ENCODE measurements around the gene MYO9B. TPM values are rescaled to one million over a fixed set of nuclear protein-coding genes. Genes with fewer than 3 reads are reported as not detected.

The MYO9B gene
- total RNA-seq, 1 experiment from 2014 or later: 58.6 TPM

- Histone ChIP-seq H2BK15ac (ENCODE audit: low read depth, low read length) (no peak overlapping the region; the same call in 1 of the 2 replicates), H3K56ac (ENCODE audit: insufficient read length, low read depth, low read length) (no peak overlapping the region), H3K4ac (ENCODE audit: low read depth, low read length) (no peak overlapping the region; the same call in 1 of the 2 replicates), H4K5ac (ENCODE audit: insufficient read length, low read depth, low read length) (no peak overlapping the region), H3K4me1 (ENCODE audit: insufficient read depth, low read length) (peaks cover 5% of the 10 kb centered on the region; the same call in 1 of the 2 replicates), H3K79me2 (ENCODE audit: insufficient read depth, low read length) (no peaks in the 10 kb centered on the region), H2AK5ac (ENCODE audit: insufficient read length, low read length) (no peak overlapping the region), H3K14ac (ENCODE audit: insufficient read depth, low read length) (no peak overlapping the region), H3K4me2 (ENCODE audit: insufficient read depth, insufficient read length, low read length) (no peak overlapping the region), H3K9me3 (ENCODE audit: control insufficient read depth, low read depth, low read length) (no peaks in the 10 kb centered on the region), H4K8ac (replicated peaks; ENCODE audit: insufficient read length, low read depth, low read length) (no peak overlapping the region), H3K27ac (ENCODE audit: insufficient read length, low read depth, low read length) (no peak overlapping the region), H4K20me1 (ENCODE audit: control insufficient read depth, insufficient read depth, insufficient read length) (peaks cover 5% of the 10 kb centered on the region), H4K91ac (ENCODE audit: insufficient read length, low read depth, low read length) (no peak overlapping the region), H3K18ac (ENCODE audit: insufficient read length, low read depth, low read length) (no peak overlapping the region), H2AFZ (ENCODE audit: low read length) (no peak overlapping the region), H3K23ac (ENCODE audit: insufficient read length, low read depth, low read length) (no peak overlapping the region), H2BK120ac (ENCODE audit: low read depth, low read length, poor library complexity, severe bottlenecking) (no peak overlapping the region), H2BK5ac (ENCODE audit: insufficient read length, low read length) (no peak overlapping the region), H3K9ac (ENCODE audit: extremely low read depth, insufficient read length, low read length) (no peak overlapping the region), H3K27me3 (ENCODE audit: insufficient read depth, low read length) (no peaks in the 10 kb centered on the region), H2BK12ac (ENCODE audit: insufficient read length, low read depth, low read length) (no peak overlapping the region), H3T11ph (ENCODE audit: low read length) (no peak overlapping the region), H3K23me2 (ENCODE audit: insufficient read length, low read depth, low read length, poor library complexity, severe bottlenecking) (no peaks in the 10 kb centered on the region), H2BK20ac (ENCODE audit: low read depth, low read length, poor library complexity, severe bottlenecking) (no peak overlapping the region), H3K79me1 (ENCODE audit: insufficient read depth, low read depth, low read length, poor library complexity, severe bottlenecking) (no peaks in the 10 kb centered on the region)
- WGBS (ENCODE audit: extremely low coverage, insufficient read length, low lambda C conversion rate): no CpG with 5 or more reads among the region's 5 CpGs
- no peak for DNase-seq
- H3K27me3 Mint-ChIP-seq (ENCODE audit: low read depth): no peaks in the 10 kb centered on the region; the same call in none of the 2 replicates
- H3K27ac Mint-ChIP-seq: peak overlapping the region in 2 of 3 experiments; percentile 29 to 82; a peak in 5 of 7 replicates
- peaks cover 3 to 8% (median 4%) of the 10 kb centered on the region in 3 experiments; a peak in 3 of 7 replicates for H3K36me3 Mint-ChIP-seq (ENCODE audit: insufficient read depth in 1 of 3, low read depth in 3 of 3)
- H3K4me1 Mint-ChIP-seq: peaks cover 18 to 36% of the 10 kb centered on the region in 2 experiments
- TF ChIP-seq CTCF (conservative IDR thresholded peaks at IDR 0.05): no peak
- H3K9me3 Mint-ChIP-seq: no peaks in the 10 kb centered on the region; a peak in 1 of 5 replicates
- H3K4me3 Mint-ChIP-seq: peak overlapping the region in 1 of 2 experiments; percentile 12; a peak in 1 of 5 replicates
Observed at GRCh38 chr19:17118957-17119356, 43.4 kb downstream of the MYO9B start.
